ENCODE results near the gene ASB6. TPM values are rescaled to one million over a fixed set of nuclear protein-coding genes. Genes with fewer than 3 reads are reported as not detected.

The ASB6 gene
- total RNA-seq, 1 experiment from 2014 or later = 20.0 TPM

GRCh38 chr9:129654554-129655040 is 12.6 kb upstream of the ASB6 start:
- CTCF ChIA-PET = interaction anchor here (2.4 kb wide), 1 partner anchor 12 kb away, joined by 10 read pairs; the partner anchor contains the start of gene ASB6
- TF ChIP-seq HMGA2 (CRISPR knock-in tag; IDR thresholded peaks at IDR 0.05) (no peak), ERG (CRISPR knock-in tag; IDR thresholded peaks at IDR 0.05) (no peak), ZNF281 (CRISPR knock-in tag; IDR thresholded peaks at IDR 0.05) (no peak), PRDM15 (CRISPR knock-in tag; IDR thresholded peaks at IDR 0.05) (no peak)
- H3K4me1 Mint-ChIP-seq = no peaks in the 10 kb centered on the region
- DNase-seq (ENCODE audit: low spot score) = no peak
- H3K4me3 Mint-ChIP-seq = no peak overlapping the region
- no peak overlapping the region for H3K27ac Mint-ChIP-seq
- H3K9me3 Mint-ChIP-seq = no peaks in the 10 kb centered on the region
- H3K36me3 Mint-ChIP-seq = no peaks in the 10 kb centered on the region
- POLR2A ChIA-PET = no interaction called here
- H3K27me3 Mint-ChIP-seq (ENCODE audit: low read depth) = no peaks in the 10 kb centered on the region; the same call in 1 of the 2 replicates
- no peak for ATAC-seq

DNA sequence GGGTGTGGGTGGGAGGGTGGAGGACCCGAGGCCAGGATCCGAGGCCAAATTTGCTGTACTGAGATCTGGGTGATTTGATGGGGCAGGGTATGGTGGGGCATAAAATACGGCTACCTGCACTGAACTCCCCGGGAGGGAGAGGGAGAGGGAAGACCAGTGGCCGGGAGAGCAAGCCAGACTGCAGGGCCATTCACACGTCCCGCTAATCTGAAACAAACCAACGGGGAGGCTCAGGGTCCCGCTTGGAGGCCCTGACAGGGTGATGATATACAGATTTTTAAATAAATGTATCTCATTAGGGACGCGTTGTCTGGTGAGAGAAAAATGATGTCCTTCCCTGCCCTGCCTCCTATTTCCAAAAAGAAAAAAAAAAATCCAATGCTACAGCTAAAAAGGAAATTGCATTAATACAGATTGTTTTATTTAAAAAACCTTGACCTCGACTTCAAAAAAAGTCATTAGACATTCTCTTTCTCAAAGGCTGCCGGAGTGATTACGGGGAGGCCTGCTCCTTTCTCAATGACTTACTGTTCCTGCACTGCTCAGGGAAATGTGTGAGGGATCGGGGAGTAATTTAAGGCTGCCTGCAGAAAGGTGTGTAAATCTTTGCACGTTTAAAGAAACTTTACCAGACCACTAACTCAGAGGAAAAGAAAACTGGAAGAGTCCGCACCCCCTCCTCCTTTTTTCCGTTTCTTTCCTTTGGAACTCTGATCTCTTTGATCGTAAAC is 12.0 kb upstream of the ASB6 start:
- CTCF ChIA-PET = no interaction called here
- Mint-ChIP-seq H3K4me3 (no peak overlapping the region), H3K4me1 (no peaks in the 10 kb centered on the region), H3K27me3 (ENCODE audit: low read depth) (no peaks in the 10 kb centered on the region; the same call in 1 of the 2 replicates), H3K36me3 (no peaks in the 10 kb centered on the region), H3K9me3 (no peaks in the 10 kb centered on the region), H3K27ac (peak overlapping the region; percentile 38; the same call in 1 of the 2 replicates)
- DNase-seq (ENCODE audit: low spot score) (no peak), ATAC-seq (no peak)
- POLR2A ChIA-PET = no interaction called here
- TF ChIP-seq ATF2 (CRISPR knock-in tag; IDR thresholded peaks at IDR 0.05; ENCODE audit: borderline replicate concordance, low read depth) (no peak), ZNF121 (CRISPR knock-in tag; IDR thresholded peaks at IDR 0.05) (no peak), SMAD4 (CRISPR knock-in tag; IDR thresholded peaks at IDR 0.05) (no peak)

- no peaks in the 10 kb centered on the region; the same call in 1 of the 2 replicates for H3K27me3 Mint-ChIP-seq (ENCODE audit: low read depth)
- H3K9me3 Mint-ChIP-seq = peaks cover 8% of the 10 kb centered on the region
- no peak for ATAC-seq
- ChIA-PET CTCF (interaction anchor here (1.2 to 2.0 kb wide), 2 partner anchors 76 to 87 kb away, joined by 3 to 7 read pairs; no protein-coding TSS in a partner anchor), POLR2A (no interaction called here)
- H3K4me1 Mint-ChIP-seq = no peaks in the 10 kb centered on the region
- no peaks in the 10 kb centered on the region for H3K36me3 Mint-ChIP-seq
- H3K4me3 Mint-ChIP-seq = no peak overlapping the region
- no peak for DNase-seq (ENCODE audit: low spot score)
- H3K27ac Mint-ChIP-seq = no peak overlapping the region
- no peak for TF ChIP-seq TCF7 (CRISPR knock-in tag; IDR thresholded peaks at IDR 0.05; ENCODE audit: low read depth)
- TF ChIP-seq TEAD1 (CRISPR knock-in tag; IDR thresholded peaks at IDR 0.05) = no peak
- TF ChIP-seq NR2C2 (CRISPR knock-in tag; IDR thresholded peaks at IDR 0.05) = no peak
- TF ChIP-seq GABPB1 (CRISPR knock-in tag; IDR thresholded peaks at IDR 0.05) = no peak
- no peak for TF ChIP-seq ZNF121 (CRISPR knock-in tag; IDR thresholded peaks at IDR 0.05)
- no peak for TF ChIP-seq PRRX2 (CRISPR knock-in tag; IDR thresholded peaks at IDR 0.05)
- no peak for TF ChIP-seq CBFB (CRISPR knock-in tag; IDR thresholded peaks at IDR 0.05; ENCODE audit: low read depth)
- TF ChIP-seq, protein P1, sequence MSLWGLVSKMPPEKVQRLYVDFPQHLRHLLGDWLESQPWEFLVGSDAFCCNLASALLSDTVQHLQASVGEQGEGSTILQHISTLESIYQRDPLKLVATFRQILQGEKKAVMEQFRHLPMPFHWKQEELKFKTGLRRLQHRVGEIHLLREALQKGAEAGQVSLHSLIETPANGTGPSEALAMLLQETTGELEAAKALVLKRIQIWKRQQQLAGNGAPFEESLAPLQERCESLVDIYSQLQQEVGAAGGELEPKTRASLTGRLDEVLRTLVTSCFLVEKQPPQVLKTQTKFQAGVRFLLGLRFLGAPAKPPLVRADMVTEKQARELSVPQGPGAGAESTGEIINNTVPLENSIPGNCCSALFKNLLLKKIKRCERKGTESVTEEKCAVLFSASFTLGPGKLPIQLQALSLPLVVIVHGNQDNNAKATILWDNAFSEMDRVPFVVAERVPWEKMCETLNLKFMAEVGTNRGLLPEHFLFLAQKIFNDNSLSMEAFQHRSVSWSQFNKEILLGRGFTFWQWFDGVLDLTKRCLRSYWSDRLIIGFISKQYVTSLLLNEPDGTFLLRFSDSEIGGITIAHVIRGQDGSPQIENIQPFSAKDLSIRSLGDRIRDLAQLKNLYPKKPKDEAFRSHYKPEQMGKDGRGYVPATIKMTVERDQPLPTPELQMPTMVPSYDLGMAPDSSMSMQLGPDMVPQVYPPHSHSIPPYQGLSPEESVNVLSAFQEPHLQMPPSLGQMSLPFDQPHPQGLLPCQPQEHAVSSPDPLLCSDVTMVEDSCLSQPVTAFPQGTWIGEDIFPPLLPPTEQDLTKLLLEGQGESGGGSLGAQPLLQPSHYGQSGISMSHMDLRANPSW (CRISPR knock-in tag; conservative IDR thresholded peaks at IDR 0.05; ENCODE audit: low read depth) = no peak
- TF ChIP-seq MAX (CRISPR knock-in tag; IDR thresholded peaks at IDR 0.05) = no peak
- TF ChIP-seq EMX1 (CRISPR knock-in tag; IDR thresholded peaks at IDR 0.05) = no peak
- TF ChIP-seq ZMAT4 (CRISPR knock-in tag; IDR thresholded peaks at IDR 0.05) = no peak
- no peak for TF ChIP-seq SP1 (CRISPR knock-in tag; conservative IDR thresholded peaks at IDR 0.05)
Observed at GRCh38 chr9:129650680-129651235, 8.8 kb upstream of the ASB6 start.
